K562 (cell line): ENCODE data around the gene GRAMD2B. TPM values are rescaled to one million over a fixed set of nuclear protein-coding genes. Genes with fewer than 3 reads are reported as not detected.
A peak's percentile ranks its signal among the peaks of the same experiment; 100 is the strongest.

Source experiments
- ATAC-seq: fragments of 200-7000 bp; cut with Tn5 transposase; 3 replicates; pipeline ENCODE4 v1.9.1; 2020; ENCODE audit warnings: moderate library complexity
- BruUV-seq: library from RNA; stranded (reverse); fragments of 400-500 nt; replicated peaks from 2 replicates; lab custom pipeline; 2021; lab: Mats Ljungman, UMichigan
- CTCF ChIA-PET: fragments of 300-600 bp; formaldehyde crosslinking; extraction: SDS; loops from one replicate; lab custom pipeline; 2021; ENCODE audit warnings: low intra/inter-chr PET ratio; lab: Yijun Ruan, JAX
- POLR2A ChIA-PET: fragments of 300-600, 350-650 bp; sonication (Branson Sonifier 250); formaldehyde crosslinking; extraction: SDS; loops from one replicate; lab custom pipeline; 2021; ENCODE audit warnings: antibody characterized with exemption, inconsistent platforms; lab: Yijun Ruan, JAX
- DNase-seq, 4 experiments: peaks; one replicate each; pipeline versions ENCODE4 v3.0.0 to v3.0.0-alpha.2; 2011 to 2018; ENCODE audit warnings: low spot score in 3 of 4, mixed read lengths in 3 of 4; ENCODE audit errors: extremely low read depth in 1 of 4
- FAIRE-seq: peaks from 2 replicates; lab custom pipeline; 2011; peaks lifted over from hg19 to GRCh38; lab: Jason Lieb, UNC
- H2AFZ ChIP-seq: 2 replicates; pipeline ENCODE4 v1.6.0; 2011; ENCODE audit warnings: low read depth, low read length, control low read depth, inconsistent platforms
- H3K27ac ChIP-seq: fragments of 200-600 bp; 3 replicates; pipeline ENCODE4 v1.8.0; 2011; ENCODE audit warnings: low read depth, mild to moderate bottlenecking, control low read depth, inconsistent platforms, low read length, moderate library complexity, mixed read lengths; ENCODE audit errors: extremely low read depth
- H3K27me3 ChIP-seq, 2 experiments: fragments of 300-600 bp in 1 of 2; 2 replicates in 1 of 2; 3 replicates in 1 of 2; pipeline versions ENCODE4 v1.6.0 to v1.8.0; 2011; ENCODE audit warnings: inconsistent platforms in 2 of 2, low read length in 2 of 2, mild to moderate bottlenecking in 1 of 2, mixed read lengths in 1 of 2, moderate library complexity in 1 of 2; ENCODE audit not compliant: control insufficient read depth in 2 of 2, insufficient read depth in 2 of 2
- H3K36me3 ChIP-seq: fragments of 300-600 bp; 3 replicates; pipeline ENCODE4 v1.8.0; 2011; ENCODE audit warnings: mild to moderate bottlenecking, low read length, inconsistent platforms; ENCODE audit not compliant: control insufficient read depth, insufficient read depth
- H3K4me1 ChIP-seq, 2 experiments: fragments of 200-600 bp in 1 of 2; replicated peaks in 1 of 2; 2 replicates in 1 of 2; 3 replicates in 1 of 2; pipeline versions ENCODE4 v1.5.1 to v1.8.0; 2011; ENCODE audit warnings: inconsistent platforms in 2 of 2, low read length in 2 of 2, mild to moderate bottlenecking in 1 of 2, mixed read lengths in 1 of 2, moderate library complexity in 1 of 2; ENCODE audit not compliant: control insufficient read depth in 2 of 2, insufficient read depth in 2 of 2
- H3K4me2 ChIP-seq: 2 replicates; pipeline ENCODE4 v1.6.1; 2011; ENCODE audit warnings: low read length, control low read depth, inconsistent platforms, mixed read lengths; ENCODE audit not compliant: insufficient read depth
- H3K4me3 ChIP-seq: fragments of 200-600 bp; sonication (generic), shearing (Covaris generic); 2 replicates; pipeline ENCODE4 v1.5.1; 2016; ENCODE audit warnings: control low read depth, inconsistent platforms
- H3K79me2 ChIP-seq: fragments of 200-600 bp; 3 replicates; pipeline ENCODE4 v1.8.0; 2011; ENCODE audit warnings: low read length, inconsistent platforms; ENCODE audit not compliant: control insufficient read depth, insufficient read depth
- H3K9ac ChIP-seq, 2 experiments: 2 replicates each; pipeline versions ENCODE4 v1.6.0 to v1.6.1; 2011; ENCODE audit warnings: low read depth in 2 of 2, low read length in 2 of 2, control low read depth in 1 of 2, inconsistent platforms in 1 of 2, mild to moderate bottlenecking in 1 of 2, mixed read lengths in 1 of 2; ENCODE audit not compliant: insufficient read depth in 1 of 2
- H3K9me1 ChIP-seq: one replicate; pipeline ENCODE4 v1.6.0; 2011; ENCODE audit warnings: inconsistent platforms, mild to moderate bottlenecking, low read length, moderate library complexity; ENCODE audit not compliant: control insufficient read depth, insufficient read depth
- H3K9me3 ChIP-seq: replicated peaks from 2 replicates; pipeline ENCODE4 v1.5.1; 2011; ENCODE audit warnings: low read depth, low read length, inconsistent platforms; ENCODE audit not compliant: control insufficient read depth, insufficient read depth
- H4K20me1 ChIP-seq: replicated peaks from 2 replicates; pipeline ENCODE4 v1.6.1; 2011; ENCODE audit warnings: low read length, inconsistent platforms, mixed read lengths; ENCODE audit not compliant: control insufficient read depth, insufficient read depth
- C11orf30 ChIP-seq: fragments of 450-650 bp; IDR thresholded peaks from 2 replicates; pipeline ENCODE4 v1.6.1; 2016; ENCODE audit warnings: low read depth, mild to moderate bottlenecking
- CEBPB ChIP-seq: fragments of 450-650 bp; IDR thresholded peaks from 2 replicates; pipeline ENCODE4 v1.6.1; 2016; ENCODE audit warnings: missing genetic modification characterization, missing compliant biosample characterization
- DACH1 ChIP-seq: fragments of 450-650 bp; IDR thresholded peaks from 2 replicates; pipeline ENCODE4 v1.6.1; 2018; ENCODE audit not compliant: partially characterized antibody
- ELK3 ChIP-seq: fragments of 450-650 bp; formaldehyde crosslinking; IDR thresholded peaks from 2 replicates; pipeline ENCODE4 v1.4.0; 2020; ENCODE audit warnings: mild to moderate bottlenecking
- ETS1 ChIP-seq: conservative IDR thresholded peaks from 2 replicates; pipeline ENCODE4 v1.6.1; 2011; ENCODE audit warnings: low read depth, mild to moderate bottlenecking, low read length; ENCODE audit not compliant: control insufficient read depth
- ETV5 ChIP-seq: sonication (generic); formaldehyde crosslinking; IDR thresholded peaks from 2 replicates; pipeline ENCODE4 v1.4.0; 2020; ENCODE audit warnings: low read depth, mild to moderate bottlenecking, missing genetic modification reagents
- MAFG ChIP-seq: fragments of 450-650 bp; conservative IDR thresholded peaks from 2 replicates; pipeline ENCODE4 v1.6.1; 2016; ENCODE audit warnings: missing genetic modification characterization, missing compliant biosample characterization
- MAFK ChIP-seq: IDR thresholded peaks from 2 replicates; pipeline ENCODE4 v1.6.1; 2011; ENCODE audit warnings: low read length, improper control_type of control experiment
- MITF ChIP-seq: IDR thresholded peaks from 2 replicates; pipeline ENCODE4 v1.6.1; 2014; ENCODE audit warnings: antibody characterized with exemption
- NFRKB ChIP-seq: fragments of 450-650 bp; IDR thresholded peaks from 2 replicates; pipeline ENCODE4 v1.6.1; 2016; ENCODE audit warnings: low read depth
- PRMT5 ChIP-seq: sonication (generic); formaldehyde crosslinking; IDR thresholded peaks from 2 replicates; pipeline ENCODE4 v1.5.0; 2020; ENCODE audit warnings: missing genetic modification reagents
- RBFOX2 ChIP-seq: fragments of 200-400 bp; formaldehyde crosslinking; IDR thresholded peaks from 2 replicates; pipeline ENCODE4 v1.6.1; 2017; ENCODE audit warnings: low read depth, mild to moderate bottlenecking, low read length, moderate library complexity
- RBM34 ChIP-seq: fragments of 200-400 bp; formaldehyde crosslinking; IDR thresholded peaks from 2 replicates; pipeline ENCODE4 v1.6.1; 2018; ENCODE audit warnings: low read length, borderline replicate concordance; ENCODE audit not compliant: insufficient read depth
- SNRNP70 ChIP-seq: fragments of 200-400 bp; formaldehyde crosslinking; optimal IDR thresholded peaks from 2 replicates; pipeline ENCODE3; 2017; ENCODE audit warnings: low read depth, low read length
- ZNF143 ChIP-seq: sonication (generic); formaldehyde crosslinking; IDR thresholded peaks from 2 replicates; pipeline ENCODE4 v1.9.0; 2022; ENCODE audit warnings: mild to moderate bottlenecking, missing genetic modification reagents
- ZNF224 ChIP-seq: sonication (generic); formaldehyde crosslinking; IDR thresholded peaks from 2 replicates; pipeline ENCODE4 v1.8.0; 2022; ENCODE audit warnings: mild to moderate bottlenecking, missing genetic modification reagents
- WGBS: fragments of 100-300 bp; shearing (Covaris generic); methylation state at CpG from one replicate; pipeline ENCODE4 v1.1.6; 2016; ENCODE audit warnings: low coverage, mixed read lengths; ENCODE audit not compliant: insufficient coverage; ENCODE audit errors: missing lambda C conversion rate; 5-methylcytosine and 5-hydroxymethylcytosine counted together
- in situ Hi-C: fragments of 300-500 bp; cut with MboI; formaldehyde crosslinking; loops from 4 replicates; pipeline ENCODE4 v1.15.0; 2018; ENCODE audit warnings: inconsistent platforms, mixed read lengths
- intact Hi-C: fragments of 100-400 bp; cut with micrococcal nuclease; formaldehyde crosslinking; loops from 2 replicates; pipeline ENCODE4 v1.14.2; 2022
- polyA plus RNA-seq, 8 experiments: library from polyadenylated mRNA; depleted of rRNA in 4 of 8; stranded (reverse) in 5 of 8; unstranded in 3 of 8; fragments of >200 nt; fragmentation: Nextera tagmentation in 2 of 8; fragmentation: Illumina TruSeq in 1 of 8; extraction: Ambion mirVana in 2 of 8; extraction: Trizol in 1 of 8; gene quantifications; 2 replicates each; pipeline versions ENCODE4 v1.2.1 to v1.2.3, GENCODE V29; 2011 to 2014; ENCODE audit warnings: inconsistent platforms in 1 of 8, missing spikeins in 1 of 8
- total RNA-seq, 7 experiments: library from RNA; depleted of rRNA in 6 of 7; stranded (reverse); fragments of >200 nt in 6 of 7; fragmentation: Illumina TruSeq in 2 of 7; extraction: Trizol in 2 of 7; gene quantifications; 2 replicates each; pipeline versions ENCODE4 v1.2.1 to v1.2.3, GENCODE V29; 2011 to 2021; ENCODE audit warnings: low replicate concordance in 1 of 7

Gene GRAMD2B
- total and polyA plus RNA-seq, 9 of the 15 experiments (the other 6 are each of a cell fraction or from before 2014, with no cell fraction given) = 0.32 to 4.2 (median 1.4) TPM

- TF ChIP-seq SNRNP70 = no peak
- no peak for TF ChIP-seq DACH1
- peak; percentile 71 for TF ChIP-seq RBFOX2
- TF ChIP-seq CEBPB (tag) = 0 out of 2 replicates have a peak, but pooled peaks have one; percentile 18
Measured at GRCh38 chr5:126422994-126423788, at the start of gene GRAMD2B (continued).

- no peak overlapping the region for H3K9ac ChIP-seq
- H3K79me2 ChIP-seq = no peaks in the 10 kb centered on the region
- in situ Hi-C loops (no loop called here), intact Hi-C loops (no loop called here)
- ChIA-PET POLR2A (no interaction called here), CTCF (no interaction called here)
- H3K4me3 ChIP-seq = no peak overlapping the region
- FAIRE-seq (no peak), DNase-seq (no peak), ATAC-seq (no peak)
- H3K4me1 ChIP-seq = peaks cover 0 to 3% of the 10 kb centered on the region in 2 experiments; a peak in 3 of 5 replicates
- H3K9me3 ChIP-seq = no peaks in the 10 kb centered on the region
- BruUV-seq = no TSS peak
- H3K36me3 ChIP-seq = no peaks in the 10 kb centered on the region
- no peaks in the 10 kb centered on the region; a peak in 1 of 5 replicates for H3K27me3 ChIP-seq
- no peaks in the 10 kb centered on the region for H4K20me1 ChIP-seq
- peak overlapping the region; percentile 57; the same call in 1 of the 2 replicates for H2AFZ ChIP-seq
- H3K27ac ChIP-seq = no peak overlapping the region
- WGBS = 67% methylated on average over 1 of the region's 1 CpG
- H3K4me2 ChIP-seq = no peak overlapping the region
- no peaks in the 10 kb centered on the region for H3K9me1 ChIP-seq
- TF ChIP-seq ZNF224 (no peak), NFRKB (no peak), C11orf30 (peak; percentile 74), MITF (no peak), MAFK (peak; percentile 46; the same call in 1 of the 2 replicates), MAFG (tag) (peak; percentile 74), ELK3 (no peak), PRMT5 (CRISPR knock-in tag) (no peak), RBM34 (no peak), ZNF143 (no peak), ETV5 (CRISPR knock-in tag) (no peak), ETS1 (no peak)
Measured at GRCh38 chr5:126374109-126374416, 49.1 kb upstream of the GRAMD2B start.
